GM21367 (cell line): Measurements from ENCODE around the gene ZNF618.
"Not testable (repeated sequence)": the region's sequence is repeated elsewhere in the genome, so short reads cannot be mapped to it uniquely, and the experiment has no call there.

Experiments used
- ATAC-seq: cut with Tn5 transposase; IDR thresholded peaks from one replicate; pipeline ENCODE4 v1.9.1; 2021; ENCODE audit not compliant: unreplicated experiment

Gene ZNF618

GRCh38 chr9:114076237-114077161 is 200.4 kb downstream of the ZNF618 start:
- no peak for ATAC-seq

- no peak for ATAC-seq
Observed at GRCh38 chr9:114077162-114077837, 201.2 kb downstream of the ZNF618 start.

GRCh38 chr9:114078021-114078780 is 202.1 kb downstream of the ZNF618 start, which contains the start of gene AMBP:
AMBP (minus strand) TSS chr9:114078300; CDS start chr9:114078209, 91 bp downstream.
- no peak for ATAC-seq

- ATAC-seq: no peak
Observed at GRCh38 chr9:114078781-114079156, 202.7 kb downstream of the ZNF618 start.

GRCh38 chr9:114080195-114080772 is 204.2 kb downstream of the ZNF618 start:
- no peak for ATAC-seq

- ATAC-seq: no peak
Observed at GRCh38 chr9:114080773-114081440, 204.8 kb downstream of the ZNF618 start.

- no peak for ATAC-seq
Observed at GRCh38 chr9:114081441-114082016, 205.4 kb downstream of the ZNF618 start.

GRCh38 chr9:114082017-114082762 is 206.1 kb downstream of the ZNF618 start:
- peak; percentile 95 for ATAC-seq

- ATAC-seq: not testable (repeated sequence)
Observed at GRCh38 chr9:114082763-114083412, 206.8 kb downstream of the ZNF618 start.

- no peak for ATAC-seq
Observed at GRCh38 chr9:114083666-114084065, 207.6 kb downstream of the ZNF618 start.

GRCh38 chr9:114084282-114085073 is 208.4 kb downstream of the ZNF618 start:
- no peak for ATAC-seq

GRCh38 chr9:114085387-114085789 is 209.3 kb downstream of the ZNF618 start:
- ATAC-seq: no peak

GRCh38 chr9:114086009-114086408 is 209.9 kb downstream of the ZNF618 start:
- no peak for ATAC-seq

- no peak for ATAC-seq
Observed at GRCh38 chr9:114086607-114087006, 210.5 kb downstream of the ZNF618 start.

GRCh38 chr9:114087721-114088120 is 211.6 kb downstream of the ZNF618 start:
- no peak for ATAC-seq

- no peak for ATAC-seq
Observed at GRCh38 chr9:114088571-114089170, 212.6 kb downstream of the ZNF618 start.

- no peak for ATAC-seq
Observed at GRCh38 chr9:114089206-114089840, 213.2 kb downstream of the ZNF618 start.
